Measurements from ENCODE around the gene TLE2.

The TLE2 gene

DNA sequence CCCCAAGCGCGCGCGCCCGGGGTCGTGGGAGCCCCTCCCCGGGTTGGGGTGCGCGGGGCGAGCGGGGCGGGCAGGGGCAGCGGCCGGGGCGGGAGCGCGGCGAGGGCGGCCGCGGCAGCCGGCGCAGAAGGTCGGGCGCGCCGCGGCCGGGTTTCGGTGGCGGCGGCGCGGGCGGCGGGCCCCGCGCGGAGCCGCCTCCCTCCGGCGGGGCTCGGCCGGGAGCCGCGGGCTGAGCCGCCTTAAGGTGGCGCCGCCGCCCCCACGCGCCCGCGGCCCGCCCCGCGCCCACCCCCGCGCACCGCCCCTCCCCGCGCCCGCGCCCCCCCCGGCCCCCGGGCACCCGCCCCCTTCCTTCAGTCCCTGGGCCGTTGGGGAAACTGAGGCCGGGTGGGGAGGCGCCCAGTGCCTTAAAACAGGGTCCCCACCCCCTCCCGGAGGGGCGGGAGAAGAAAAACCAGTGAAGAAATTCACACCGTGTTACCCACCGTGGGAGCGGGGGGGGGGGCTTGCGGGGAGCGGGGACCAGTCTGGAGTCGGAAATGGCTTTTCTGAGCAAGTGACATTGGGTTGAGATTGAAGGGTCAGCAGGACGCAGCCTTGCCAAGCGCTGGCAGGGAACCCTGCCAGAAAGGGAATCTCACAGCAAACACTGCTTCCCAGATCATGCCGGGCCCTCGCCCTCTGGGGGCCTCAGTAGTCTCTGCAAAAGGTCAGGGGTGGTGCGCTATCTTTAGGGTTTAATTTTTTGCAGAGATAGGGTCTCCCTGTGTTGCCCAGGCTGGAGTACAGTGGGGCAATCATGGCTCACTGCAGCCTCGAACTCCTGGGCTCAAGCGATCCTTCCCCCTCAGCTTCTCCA is at the start of gene TLE2:
TSS of gene TLE2 (minus strand) at position 216 of the 859 bp plus-strand sequence. CDS start 376 bp downstream, outside the sequence.
- no peak for DNase-seq

DNA sequence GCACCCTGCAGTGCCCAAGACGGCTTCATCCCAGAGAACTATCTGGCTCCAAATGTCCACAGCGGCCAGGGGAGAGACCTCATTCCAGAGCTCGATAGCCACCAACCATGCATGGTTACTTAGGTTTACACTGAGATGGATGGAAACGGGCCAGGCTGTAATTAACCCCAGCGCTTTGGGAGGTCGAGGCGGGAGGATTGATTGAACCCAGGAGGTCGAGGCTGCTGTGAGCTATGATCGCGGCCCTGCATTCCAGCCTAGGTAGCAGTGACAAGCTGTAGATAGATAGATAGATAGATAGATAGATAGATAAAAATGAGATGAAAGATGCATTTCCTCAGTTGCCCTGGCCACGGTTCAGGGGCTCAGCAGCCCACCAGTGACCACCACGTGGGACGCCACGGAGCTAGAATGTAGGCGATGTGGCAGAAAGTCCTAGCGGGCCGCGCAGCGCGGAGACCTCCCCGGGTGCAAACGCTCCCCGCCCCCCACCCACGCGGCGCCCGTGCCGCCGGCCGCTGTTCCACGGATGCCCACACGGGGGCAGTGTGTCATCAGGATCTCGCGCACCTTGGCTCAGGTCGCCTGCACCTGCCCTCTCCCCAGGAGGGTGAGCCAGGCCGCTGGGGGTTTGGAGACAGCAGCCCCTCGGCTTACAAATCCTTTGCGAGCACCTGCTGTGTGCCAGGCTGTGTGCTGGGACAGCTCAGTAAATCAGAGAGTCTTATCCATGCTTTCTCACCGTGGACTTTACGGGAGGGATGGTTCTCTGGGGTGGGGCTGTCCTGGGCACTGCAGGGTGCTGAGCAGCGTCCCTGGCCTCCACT is 46.7 kb upstream of the TLE2 start:
- DNase-seq = no peak

DNA sequence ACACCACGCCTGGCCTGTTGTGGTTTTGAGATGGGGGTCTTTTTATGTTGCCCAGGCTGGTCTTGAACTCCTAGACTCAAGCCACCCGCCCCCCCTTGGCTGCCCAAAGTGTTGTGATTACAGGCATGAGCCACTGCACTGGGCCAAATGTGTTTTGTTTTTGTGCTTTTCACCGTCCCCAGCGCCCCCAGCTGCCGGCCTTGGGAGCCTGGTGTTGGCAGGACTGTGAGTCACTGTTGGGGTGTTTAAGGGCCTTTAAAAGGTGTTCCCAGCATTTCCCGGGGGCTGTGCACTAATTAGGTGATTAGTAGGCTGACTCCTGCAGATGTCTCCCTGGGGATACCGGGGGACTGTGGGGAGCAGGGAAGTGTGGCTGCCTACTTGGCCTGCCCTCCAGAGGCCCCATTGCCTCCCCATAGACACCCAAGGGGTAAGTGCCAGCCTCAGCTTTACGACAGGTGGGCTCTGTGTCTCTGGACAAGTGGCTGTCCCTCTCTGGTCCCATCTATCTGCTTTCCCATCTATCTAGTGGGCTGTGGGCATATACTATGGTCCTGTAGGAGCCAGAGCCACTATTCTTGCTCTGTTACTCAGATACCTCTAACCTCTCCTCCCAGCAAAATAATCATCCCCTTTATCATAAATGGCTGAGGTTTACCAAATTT is 45.0 kb upstream of the TLE2 start:
- no peak for DNase-seq

DNA sequence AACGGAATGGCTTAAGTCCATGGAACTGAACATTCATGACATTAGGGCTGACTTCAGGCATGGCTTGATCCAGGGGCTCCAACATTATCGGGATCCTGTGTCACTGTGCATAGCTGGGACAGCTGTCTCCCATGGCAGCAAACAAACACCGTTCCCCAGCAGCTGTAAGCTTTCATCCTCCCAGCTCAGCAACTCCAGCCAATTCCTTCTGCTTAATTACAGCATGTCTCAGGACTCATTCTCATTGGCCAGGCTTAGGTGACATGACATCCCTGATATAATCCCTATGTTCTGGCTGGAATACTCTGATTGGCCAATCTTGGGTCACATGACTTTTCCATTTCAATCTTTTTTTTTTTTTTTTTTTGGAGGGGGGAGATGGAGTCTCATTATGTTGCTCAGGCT is 44.1 kb upstream of the TLE2 start:
- DNase-seq = no peak

DNA sequence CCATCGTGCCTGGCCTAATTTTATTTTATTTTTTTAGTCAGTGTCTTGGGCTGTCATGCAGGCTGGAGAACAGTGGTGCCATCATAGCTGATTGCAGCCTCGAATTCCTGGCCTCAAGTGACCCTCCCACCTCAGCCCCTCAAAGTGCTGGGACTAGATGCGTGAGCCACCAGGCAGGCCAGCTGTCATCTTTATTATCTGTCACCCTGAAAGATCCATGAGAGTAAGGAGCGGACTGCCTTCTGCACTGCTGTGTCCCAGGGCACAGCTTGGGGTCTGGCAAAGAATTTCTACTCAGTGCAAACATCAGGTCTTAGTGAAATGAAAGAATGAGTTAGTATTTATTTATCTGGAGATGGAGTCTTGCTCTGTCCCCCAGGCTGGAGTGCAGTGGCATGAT is 42.7 kb upstream of the TLE2 start:
- DNase-seq = no peak

DNA sequence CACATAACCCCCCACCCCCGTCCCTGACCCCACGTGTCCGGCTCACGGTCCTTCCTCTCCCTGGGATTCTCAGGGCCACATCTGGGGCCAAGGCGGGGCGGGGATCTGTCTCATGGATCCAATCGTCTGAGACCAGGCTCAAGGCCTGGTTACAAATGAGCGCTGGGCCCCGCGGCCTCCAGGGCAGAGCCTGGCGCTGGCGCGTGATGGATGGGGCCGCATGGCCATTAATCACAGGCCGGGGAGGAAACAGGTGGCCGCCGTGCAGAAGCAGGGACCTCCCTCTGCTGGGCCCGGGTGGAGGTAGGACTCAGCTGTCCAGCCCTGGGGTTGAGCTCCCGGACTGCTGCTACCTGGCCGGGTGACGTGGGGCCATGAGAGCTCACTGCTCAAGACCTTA is 39.0 kb upstream of the TLE2 start:
- DNase-seq = no peak

DNA sequence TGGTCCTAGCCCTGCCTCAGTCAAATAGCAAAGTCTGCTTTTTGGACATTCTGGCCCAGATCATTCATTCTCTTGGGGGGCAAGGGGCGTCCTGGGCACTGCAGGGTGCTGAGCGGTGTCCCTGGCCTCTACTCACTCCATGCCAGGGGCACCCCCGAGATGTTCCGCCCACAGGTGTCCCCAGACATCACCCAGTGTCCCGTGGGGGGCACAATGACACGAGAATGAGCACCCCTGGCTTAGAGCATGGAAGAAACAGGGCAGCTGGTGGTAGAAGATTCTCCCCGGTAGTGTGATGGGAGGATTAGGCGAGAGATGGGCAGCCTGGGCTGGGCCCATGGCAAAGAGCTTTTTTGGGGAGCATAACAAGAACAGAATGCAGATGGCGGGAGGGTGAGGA is 38.5 kb upstream of the TLE2 start:
- DNase-seq = no peak

DNA sequence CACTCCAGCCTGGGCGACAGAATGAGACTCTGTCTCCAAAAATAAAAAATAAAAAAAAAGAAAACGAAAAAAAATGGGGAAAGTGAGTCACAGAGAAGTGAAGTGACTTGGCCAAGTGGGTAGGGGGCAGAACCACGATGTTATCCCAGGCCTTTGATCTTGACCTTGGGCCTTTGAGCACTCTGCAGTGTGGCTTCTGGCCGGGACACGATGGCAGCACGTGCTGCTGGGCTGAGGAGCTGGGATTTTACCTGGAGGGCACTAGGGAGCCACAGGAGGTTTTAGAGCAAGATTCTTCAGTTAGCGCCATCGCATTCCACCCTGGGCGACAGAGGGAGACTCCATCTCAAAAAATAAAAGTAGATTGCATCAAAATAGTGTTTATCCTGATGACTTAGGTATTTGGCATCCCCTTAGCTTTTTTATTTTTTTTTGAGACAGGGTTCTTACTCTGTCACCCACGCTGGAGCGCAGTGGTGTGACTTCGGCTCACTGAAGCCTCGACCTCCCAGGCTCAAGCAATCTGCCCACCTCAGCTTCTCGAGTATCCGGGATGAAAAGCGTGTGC is 37.5 kb upstream of the TLE2 start:
- no peak for DNase-seq

DNA sequence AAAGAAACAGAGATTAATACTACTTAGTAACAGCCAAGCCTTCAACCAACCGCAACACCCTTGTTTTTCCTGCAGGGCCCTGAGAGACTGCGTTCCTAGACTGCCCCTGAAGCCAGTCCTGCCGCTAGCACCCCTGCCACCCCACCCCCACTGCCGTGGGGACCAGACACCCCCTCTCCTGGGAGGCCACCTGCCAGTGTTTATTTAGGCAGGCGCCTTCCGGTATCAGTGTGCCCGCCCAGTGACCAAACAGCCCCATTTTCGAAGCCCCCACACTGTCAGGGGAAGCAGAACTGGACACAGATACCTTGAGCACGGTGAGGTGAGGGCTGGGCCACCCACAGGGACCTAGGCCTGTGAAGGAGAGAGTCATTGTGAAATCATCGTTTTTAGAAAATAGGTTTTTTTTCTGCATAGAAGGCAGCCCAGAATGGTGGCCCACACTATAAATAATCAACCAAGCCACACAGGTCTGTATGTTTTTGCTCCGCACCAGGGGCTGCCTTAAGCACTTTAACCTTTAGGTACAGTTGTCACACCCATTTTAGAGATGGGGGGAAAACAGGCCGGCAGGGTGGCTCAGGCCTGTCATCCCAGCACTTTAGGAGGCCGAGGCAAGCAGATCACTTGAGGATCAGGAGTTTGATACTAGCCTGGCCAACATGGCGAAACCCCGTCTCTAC is 36.7 kb upstream of the TLE2 start:
- DNase-seq = no peak

DNA sequence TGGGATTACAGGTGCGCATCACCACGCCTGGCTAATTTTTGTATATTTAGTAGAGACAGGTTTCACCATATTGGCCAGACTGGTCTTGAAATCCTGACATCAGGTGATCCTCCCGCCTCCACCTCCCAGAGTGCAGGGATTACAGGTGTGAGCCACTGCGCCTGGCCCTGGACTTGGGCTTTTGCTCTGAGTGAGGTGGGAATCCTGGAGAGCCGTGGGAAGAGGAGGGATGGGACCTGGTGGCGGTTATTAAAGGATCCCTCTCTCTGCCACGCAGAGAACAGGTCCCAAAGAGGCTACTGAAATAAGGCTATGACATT is 34.9 kb upstream of the TLE2 start:
- no peak for DNase-seq

DNA sequence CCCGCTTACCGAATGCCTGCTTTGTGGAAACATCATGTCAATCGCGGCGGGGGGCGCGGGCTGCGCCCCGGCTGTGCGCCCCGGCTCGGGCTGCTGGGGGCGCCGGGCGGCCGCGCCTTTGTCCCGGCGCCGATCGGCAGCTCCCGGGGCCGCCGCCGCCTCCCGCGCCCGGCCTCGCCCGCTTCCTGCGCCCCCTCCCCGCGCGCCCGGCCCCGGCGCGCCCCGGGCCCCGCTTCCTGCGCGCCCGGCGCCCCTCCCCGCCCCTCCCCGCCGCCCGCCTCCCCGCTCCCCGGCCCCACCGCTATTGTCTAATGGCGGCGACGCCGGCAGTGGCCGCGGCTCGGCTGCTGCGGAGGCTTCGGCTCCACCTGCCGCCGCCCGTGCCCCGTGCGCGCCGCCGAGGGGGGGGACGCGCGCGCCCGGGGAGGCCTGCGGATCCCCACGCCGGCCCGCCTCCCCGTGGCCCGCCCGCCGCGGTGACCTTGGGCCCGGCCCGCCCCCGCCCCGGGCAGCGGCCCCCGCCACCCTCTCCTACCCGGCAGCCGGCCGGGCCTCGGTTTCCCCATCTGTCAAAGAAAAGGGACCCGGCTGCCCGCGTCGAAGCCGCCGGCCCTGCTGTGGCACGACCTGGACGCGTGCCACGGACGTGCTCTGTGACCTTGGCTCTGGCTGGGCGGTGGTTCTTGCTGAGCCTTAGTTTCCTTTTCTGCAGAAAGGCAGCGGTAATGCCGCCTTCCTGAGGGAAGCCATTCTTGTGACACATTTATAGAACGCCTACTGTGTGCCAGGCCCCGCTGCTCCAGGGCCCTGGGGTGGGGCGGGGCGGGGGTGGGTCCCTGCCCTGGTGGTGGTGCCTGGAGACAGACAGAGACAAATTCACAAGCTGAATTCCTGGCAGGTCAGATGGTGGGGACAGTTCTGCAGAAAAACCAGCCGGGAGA is 33.4 kb upstream of the TLE2 start, which contains the start of gene TLE5:
TSS of gene TLE5 (minus strand) at position 331 of the 941 bp plus-strand sequence. CDS start at position 36, 295 bp downstream.
- peak; percentile 15 for DNase-seq

DNA sequence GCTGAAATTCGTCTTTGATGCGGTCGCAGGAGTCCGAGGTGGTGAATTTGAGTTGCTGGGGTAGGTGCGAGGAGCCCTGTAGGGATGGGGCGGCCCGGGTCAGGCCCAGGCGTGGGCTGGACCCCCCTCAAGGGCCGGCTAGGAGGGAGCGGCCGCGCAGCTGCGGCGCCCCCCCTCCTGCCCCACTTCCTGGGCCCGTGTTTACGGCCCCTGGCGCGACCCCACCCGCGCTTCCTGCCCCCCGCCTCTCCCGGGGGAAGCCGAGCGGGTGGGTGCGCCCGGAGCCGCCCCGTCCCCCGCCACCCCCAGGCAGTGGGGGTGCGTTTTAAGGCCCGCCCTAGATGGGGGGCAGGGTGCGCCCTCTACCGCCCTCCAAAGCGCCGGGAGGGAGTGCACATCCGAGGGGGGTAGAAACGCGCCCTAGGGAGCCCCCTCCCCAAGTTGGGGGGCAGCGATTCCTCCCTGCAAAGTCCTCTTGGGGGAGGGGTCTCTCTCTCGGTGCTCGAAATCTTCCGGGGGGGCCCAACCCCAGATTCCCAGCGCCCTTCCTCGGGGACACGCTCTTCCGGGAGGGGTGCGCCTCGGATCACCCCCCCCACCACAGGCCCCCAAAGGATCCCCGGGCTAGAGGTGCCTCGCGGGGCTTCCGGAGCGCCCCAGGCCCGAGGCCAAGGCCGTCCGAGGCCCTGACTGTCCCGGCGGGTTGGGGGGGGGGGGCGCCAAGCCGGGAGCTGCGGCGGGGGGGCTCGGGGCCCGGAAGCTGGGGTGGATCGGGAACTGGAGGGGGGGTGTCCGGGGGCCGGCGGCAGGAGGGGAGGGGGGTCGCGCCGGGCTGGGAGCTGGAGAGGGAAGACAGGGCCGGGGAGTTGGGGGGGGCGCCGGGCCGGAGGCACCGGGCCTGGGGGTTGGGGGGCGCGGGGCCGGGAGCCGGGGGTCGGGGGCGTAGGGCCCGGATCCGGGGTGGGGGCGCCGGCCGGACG is 32.4 kb upstream of the TLE2 start:
- DNase-seq = no peak

DNA sequence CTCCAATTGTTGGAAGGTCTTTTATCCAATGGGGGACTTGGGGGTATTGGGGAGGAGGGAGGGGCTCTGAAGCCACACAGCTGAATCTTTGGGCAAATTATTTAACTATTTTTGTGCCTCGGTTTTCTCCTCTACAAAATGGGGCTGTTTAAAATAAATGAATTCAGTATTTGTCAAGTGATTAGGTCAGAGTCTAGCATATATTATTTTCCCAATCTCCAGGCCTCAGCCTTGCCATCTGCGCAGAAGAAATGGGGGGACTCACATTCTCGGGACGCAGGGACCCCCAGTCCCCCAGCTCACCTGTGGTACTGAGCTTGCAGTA is 31.7 kb upstream of the TLE2 start:
- no peak for DNase-seq

DNA sequence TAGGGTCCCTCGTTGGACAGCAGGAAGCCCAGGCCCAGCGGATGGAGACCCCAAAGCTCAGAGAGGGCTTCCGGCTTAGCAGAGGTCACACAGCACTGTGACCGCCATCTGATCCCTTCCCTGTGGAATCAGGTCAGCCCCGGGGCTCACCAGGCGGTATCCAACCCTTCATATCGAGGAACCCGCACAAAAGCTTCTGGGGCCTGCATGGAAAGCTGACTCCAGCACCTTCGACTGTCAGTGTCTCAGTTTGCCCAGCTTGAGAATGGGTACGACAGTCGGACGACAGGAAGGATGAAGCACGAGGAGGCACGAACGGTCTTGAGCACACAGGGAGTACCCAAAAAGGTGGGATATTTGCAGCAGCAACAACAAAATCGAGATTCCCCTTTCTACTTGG is 30.6 kb upstream of the TLE2 start:
- DNase-seq = no peak

DNA sequence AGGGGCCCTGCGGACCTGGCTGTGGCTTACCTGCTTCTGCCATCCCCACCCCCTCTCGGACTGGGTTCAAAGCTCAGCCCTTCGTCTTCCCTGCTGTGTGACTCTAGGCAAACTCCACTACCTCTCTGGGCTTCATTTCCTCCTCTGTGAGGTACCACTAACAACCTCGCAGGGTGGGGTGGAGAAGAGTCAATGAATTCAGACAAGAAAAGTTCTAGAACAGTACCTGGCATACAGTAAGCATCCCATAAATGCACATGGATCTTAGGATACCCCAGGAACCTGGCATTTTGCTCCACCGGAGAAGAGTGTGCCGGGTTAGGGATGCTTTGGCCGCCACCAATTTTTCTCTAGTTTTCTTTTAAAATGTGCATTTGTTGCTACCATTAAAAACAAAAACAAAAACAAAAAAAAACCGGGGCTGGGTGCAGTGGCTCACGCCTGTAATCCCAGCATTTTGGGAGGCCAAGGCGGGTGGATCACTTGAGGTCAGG is 29.8 kb upstream of the TLE2 start:
- no peak for DNase-seq

DNA sequence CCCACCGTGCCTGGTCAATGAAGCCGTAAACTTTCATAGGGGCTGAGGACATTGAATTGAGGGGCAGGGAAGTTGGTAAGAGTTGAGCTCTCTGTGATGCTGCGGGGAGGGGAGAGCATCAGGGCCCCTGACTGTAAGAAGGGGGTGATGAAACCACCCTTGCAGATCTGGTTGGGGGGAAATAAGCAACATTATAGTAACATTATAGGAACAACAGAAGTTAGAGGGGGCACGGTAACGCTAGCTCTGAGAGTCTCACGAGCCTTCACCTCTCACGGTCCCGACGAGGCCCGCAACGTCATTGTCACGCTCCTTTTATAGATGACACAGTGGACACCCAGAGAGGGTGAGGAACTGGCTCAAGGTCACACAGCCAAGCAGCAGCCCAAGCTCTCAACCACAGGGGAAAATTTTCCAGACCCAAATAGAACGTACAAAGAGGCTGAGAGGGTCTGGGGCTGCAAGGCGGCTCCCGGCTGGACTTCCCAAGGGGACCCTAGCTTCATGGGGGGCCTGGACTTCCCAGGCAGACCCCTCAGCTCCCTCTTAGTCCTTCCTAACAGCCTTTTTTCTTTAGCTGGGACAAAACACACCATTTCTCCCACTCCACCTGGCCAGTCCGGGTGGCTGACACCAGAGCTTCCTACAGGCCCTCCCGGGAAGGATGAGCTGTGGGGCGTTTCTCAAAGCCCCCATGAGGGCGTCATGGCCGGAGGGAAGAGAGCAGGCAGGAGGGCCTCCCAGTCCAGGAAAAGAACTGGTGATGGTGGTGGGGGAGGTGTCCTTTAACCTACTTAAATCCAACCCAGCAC is 29.1 kb upstream of the TLE2 start:
- DNase-seq = no peak

DNA sequence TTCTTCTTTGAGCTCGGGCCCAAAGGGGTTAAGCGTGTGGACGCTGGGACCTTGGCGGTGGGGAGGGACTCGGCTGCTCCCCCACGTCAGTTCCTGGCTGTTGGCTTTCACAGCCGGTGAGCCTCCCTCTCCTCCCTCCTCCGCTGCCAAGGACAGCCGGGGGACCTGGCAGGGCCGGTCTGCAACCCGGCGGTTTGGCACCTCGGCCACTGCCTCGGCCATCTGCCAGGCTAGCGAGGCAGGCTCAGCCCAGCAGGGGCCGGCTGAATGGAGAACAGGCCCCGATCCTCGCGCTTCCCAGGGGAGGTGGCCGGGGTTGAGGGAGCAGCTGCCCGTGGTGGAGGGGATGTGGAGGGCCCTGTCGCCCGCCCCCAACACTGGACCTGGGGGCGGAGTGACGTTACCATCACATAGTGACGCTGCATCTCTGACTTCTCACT is 28.2 kb upstream of the TLE2 start:
- DNase-seq = no peak

DNA sequence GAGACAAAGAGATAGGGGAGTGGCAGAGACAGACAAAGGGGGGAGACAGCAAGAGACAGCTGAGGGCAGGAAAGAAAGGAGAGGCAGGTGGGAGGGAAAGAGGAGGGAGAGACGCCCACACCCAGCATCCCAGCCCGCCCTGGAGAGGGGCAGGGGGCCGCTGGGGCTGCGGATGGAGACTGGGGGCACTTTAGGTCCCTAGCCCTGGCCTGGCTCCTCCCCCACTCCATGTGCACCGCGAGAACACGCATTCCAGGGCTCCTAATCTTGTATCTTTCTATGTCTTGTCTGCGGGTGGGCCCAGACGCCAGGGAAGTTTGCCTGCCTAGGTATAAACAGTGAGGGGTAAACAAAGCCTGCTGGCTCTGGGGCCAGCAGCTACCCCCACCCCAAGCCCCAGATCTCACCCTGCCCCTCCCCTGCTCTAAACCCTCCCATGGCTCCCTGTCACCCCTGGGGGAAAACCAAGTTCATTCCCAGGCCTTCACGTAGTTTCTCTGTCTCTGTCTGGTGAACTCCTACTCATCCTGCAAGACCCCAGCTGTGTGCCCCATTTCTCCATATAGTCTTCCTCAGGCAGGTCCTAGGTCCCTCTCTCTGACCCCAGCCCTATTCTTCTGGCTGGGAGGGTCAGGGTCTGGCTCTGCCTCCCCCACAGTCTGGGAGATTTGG is 27.5 kb upstream of the TLE2 start:
- DNase-seq = no peak

Data from NCI-H187 treated with DMSO at 0.1 percent for 48 hours (cell line).